HepG2 (cell line): ENCODE data around the gene ATP5F1E. TPM values are rescaled to one million over a fixed set of nuclear protein-coding genes. Genes with fewer than 3 reads are reported as not detected.

Source experiments
- BORCS8-MEF2B ChIP-seq: sonication (generic); formaldehyde crosslinking; IDR thresholded peaks from 2 replicates; pipeline ENCODE4 v1.8.0; 2022; ENCODE audit warnings: mild to moderate bottlenecking, missing genetic modification reagents
- DMTF1 ChIP-seq: sonication (generic); formaldehyde crosslinking; IDR thresholded peaks from 2 replicates; pipeline ENCODE4 v1.4.0; 2020; ENCODE audit warnings: mild to moderate bottlenecking, missing genetic modification reagents
- E2F1 ChIP-seq: sonication (generic); formaldehyde crosslinking; IDR thresholded peaks from 2 replicates; pipeline ENCODE4 v1.5.0; 2020; ENCODE audit warnings: missing genetic modification reagents
- FOXP1 ChIP-seq, 2 experiments: fragments of 450-650 bp in 1 of 2; IDR thresholded peaks; 2 replicates each; pipeline ENCODE4 v1.6.1; 2017 to 2018; ENCODE audit warnings: antibody characterized with exemption in 1 of 2
- FUBP1 ChIP-seq: sonication (generic); formaldehyde crosslinking; IDR thresholded peaks from 2 replicates; pipeline ENCODE4 v1.5.1; 2020; ENCODE audit warnings: missing genetic modification reagents, mild to moderate bottlenecking, borderline replicate concordance
- IRF2 ChIP-seq: IDR thresholded peaks from 2 replicates; pipeline ENCODE4 v1.6.1; 2018; ENCODE audit warnings: missing genetic modification reagents, missing compliant biosample characterization
- KDM4B ChIP-seq: sonication (generic); formaldehyde crosslinking; IDR thresholded peaks from 2 replicates; pipeline ENCODE4 v1.4.0; 2020; ENCODE audit warnings: missing genetic modification reagents
- SOX5 ChIP-seq: IDR thresholded peaks from 2 replicates; pipeline ENCODE4 v1.6.1; 2016; ENCODE audit warnings: borderline replicate concordance
- TBL1XR1 ChIP-seq: fragments of 150-350 bp; IDR thresholded peaks from 2 replicates; pipeline ENCODE4 v1.6.1; 2014; ENCODE audit warnings: borderline replicate concordance, low read length; ENCODE audit not compliant: partially characterized antibody
- ZBTB43 ChIP-seq: sonication (generic); formaldehyde crosslinking; conservative IDR thresholded peaks from 2 replicates; pipeline ENCODE4 v1.4.0; 2020; ENCODE audit warnings: missing genetic modification reagents
- ZFP36L1 ChIP-seq: sonication (generic); formaldehyde crosslinking; IDR thresholded peaks from 2 replicates; pipeline ENCODE4 v1.8.0; 2022; ENCODE audit warnings: mild to moderate bottlenecking, missing genetic modification reagents, moderate library complexity
- ZKSCAN1 ChIP-seq: fragments of 150-350 bp; IDR thresholded peaks from 2 replicates; pipeline ENCODE4 v1.6.1; 2014; ENCODE audit warnings: low read length
- ZMYM3 ChIP-seq: sonication (generic); formaldehyde crosslinking; IDR thresholded peaks from 2 replicates; pipeline ENCODE4 v1.5.1; 2020; ENCODE audit warnings: mild to moderate bottlenecking, missing genetic modification reagents
- ZNF34 ChIP-seq: sonication (generic); formaldehyde crosslinking; IDR thresholded peaks from 2 replicates; pipeline ENCODE4 v1.4.0; 2020; ENCODE audit warnings: mild to moderate bottlenecking, missing genetic modification reagents, borderline replicate concordance
- ZNF746 ChIP-seq: sonication (generic); formaldehyde crosslinking; IDR thresholded peaks from 2 replicates; pipeline ENCODE4 v1.8.0; 2022; ENCODE audit warnings: mild to moderate bottlenecking, missing genetic modification reagents
- ZNF770 ChIP-seq: sonication (generic); formaldehyde crosslinking; IDR thresholded peaks from 2 replicates; pipeline ENCODE4 v1.5.0; 2020; ENCODE audit warnings: mild to moderate bottlenecking, missing genetic modification reagents
- ZXDC ChIP-seq: sonication (generic); formaldehyde crosslinking; IDR thresholded peaks from 2 replicates; pipeline ENCODE4 v1.5.0; 2020; ENCODE audit warnings: mild to moderate bottlenecking, missing genetic modification reagents
- polyA plus RNA-seq, 8 experiments: library from polyadenylated mRNA; depleted of rRNA in 3 of 8; stranded (reverse) in 7 of 8; unstranded in 1 of 8; fragments of >200 nt; fragmentation: Illumina TruSeq in 4 of 8; extraction: Trizol in 4 of 8; gene quantifications; 2 replicates each; pipeline versions ENCODE4 v1.2.1 to v1.2.3, GENCODE V29; 2011 to 2016; ENCODE audit warnings: low read depth in 4 of 8, missing spikeins in 1 of 8, mixed read lengths in 1 of 8; ENCODE audit not compliant: insufficient read depth in 1 of 8
- total RNA-seq, 5 experiments: library from RNA; depleted of rRNA; stranded (reverse); fragments of >200 nt; fragmentation: Illumina TruSeq; extraction: Trizol; gene quantifications; 2 replicates each; pipeline ENCODE4 v1.2.3, GENCODE V29; 2016; ENCODE audit warnings: low read depth in 1 of 5

Gene ATP5F1E
- total and polyA plus RNA-seq, 2 of the 13 experiments (the other 11 are each of a cell fraction or from before 2014, with no cell fraction given) = 121 to 134 TPM

GRCh38 chr20:59042151-59042795, 10.1 kb upstream of the ATP5F1E start, which contains the start of gene PRELID3B (continued):
- TF ChIP-seq FUBP1 (CRISPR knock-in tag) = no peak
- TF ChIP-seq ZXDC (CRISPR knock-in tag) = peak; percentile 91
- no peak for TF ChIP-seq SOX5
- peak; percentile 30; the same call in 1 of the 2 replicates for TF ChIP-seq E2F1 (CRISPR knock-in tag)
- 0 out of 2 replicates have a peak, but pooled peaks have one; percentile 60 for TF ChIP-seq ZNF34 (CRISPR knock-in tag)
- TF ChIP-seq ZMYM3 (CRISPR knock-in tag) = no peak
- peak; percentile 66; the same call in 1 of the 2 replicates for TF ChIP-seq ZBTB43
- TF ChIP-seq FOXP1 (IDR thresholded peaks at IDR 0.05) = no peak
- TF ChIP-seq FOXP1 (CRISPR knock-in tag; IDR thresholded peaks at IDR 0.05) = no peak
- no peak for TF ChIP-seq ZKSCAN1
- peak; percentile 31; the same call in 1 of the 2 replicates for TF ChIP-seq IRF2 (CRISPR knock-in tag)
- TF ChIP-seq KDM4B = no peak
- TF ChIP-seq ZNF746 = peak; percentile 90
- TF ChIP-seq ZNF770 (CRISPR knock-in tag) = no peak
- TF ChIP-seq TBL1XR1 = no peak
- no peak for TF ChIP-seq DMTF1 (CRISPR knock-in tag)
- 0 out of 2 replicates have a peak, but pooled peaks have one; percentile 62 for TF ChIP-seq ZFP36L1 (CRISPR knock-in tag)
- TF ChIP-seq BORCS8-MEF2B = peak; percentile 68; the same call in 1 of the 2 replicates
